Neural progenitor cell (in vitro differentiated cells): Measurements from ENCODE around the gene RTN4RL1.

ENCODE experiments used
- EZH2 ChIP-seq: fragments of 200-600 bp; sonication (generic); IDR thresholded peaks from 2 replicates; pipeline ENCODE4 v1.6.1; 2017; ENCODE audit warnings: antibody characterized with exemption, mild to moderate bottlenecking, moderate library complexity
- EZH2phosphoT487 ChIP-seq: fragments of 200-600 bp; sonication (generic); IDR thresholded peaks from 2 replicates; pipeline ENCODE4 v1.6.1; 2017; ENCODE audit warnings: antibody characterized with exemption
- TF ChIP-seq, protein P1 (sequence below): fragments of 200-600 bp; sonication (generic); IDR thresholded peaks from 2 replicates; pipeline ENCODE4 v1.5.1; 2017; ENCODE audit warnings: antibody characterized with exemption, mild to moderate bottlenecking

DNA sequence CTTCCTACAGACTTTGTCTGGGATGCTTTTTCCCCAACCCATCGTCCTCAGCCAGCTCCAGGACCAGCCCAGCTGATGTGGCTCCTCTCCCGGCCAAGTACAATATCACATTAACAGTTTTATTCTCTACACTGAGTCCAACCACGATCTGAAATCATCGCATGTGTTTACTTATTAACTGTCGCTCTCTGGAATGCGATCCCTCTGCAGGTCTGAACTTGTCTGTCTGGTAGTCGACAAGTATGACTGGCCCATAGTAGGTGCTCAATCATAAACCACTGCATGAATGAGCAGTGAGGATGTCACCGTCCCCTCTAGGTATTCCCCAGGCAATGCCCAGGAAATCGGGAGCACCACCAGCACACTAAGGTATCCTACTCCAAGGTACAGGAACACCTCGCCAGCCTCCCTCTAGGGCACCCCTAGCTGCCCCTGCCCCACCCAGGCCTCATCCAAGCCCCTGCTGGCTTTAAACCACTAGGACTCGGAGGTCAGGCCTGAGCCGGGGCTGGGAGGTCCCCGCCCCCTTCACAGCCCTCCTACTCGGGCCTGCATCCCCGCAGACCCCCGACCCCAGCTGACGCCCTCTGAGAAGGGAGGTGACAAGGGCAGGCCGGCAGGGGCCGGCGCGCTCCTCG is 27.7 kb downstream of the RTN4RL1 start:
- TF ChIP-seq, protein P1, sequence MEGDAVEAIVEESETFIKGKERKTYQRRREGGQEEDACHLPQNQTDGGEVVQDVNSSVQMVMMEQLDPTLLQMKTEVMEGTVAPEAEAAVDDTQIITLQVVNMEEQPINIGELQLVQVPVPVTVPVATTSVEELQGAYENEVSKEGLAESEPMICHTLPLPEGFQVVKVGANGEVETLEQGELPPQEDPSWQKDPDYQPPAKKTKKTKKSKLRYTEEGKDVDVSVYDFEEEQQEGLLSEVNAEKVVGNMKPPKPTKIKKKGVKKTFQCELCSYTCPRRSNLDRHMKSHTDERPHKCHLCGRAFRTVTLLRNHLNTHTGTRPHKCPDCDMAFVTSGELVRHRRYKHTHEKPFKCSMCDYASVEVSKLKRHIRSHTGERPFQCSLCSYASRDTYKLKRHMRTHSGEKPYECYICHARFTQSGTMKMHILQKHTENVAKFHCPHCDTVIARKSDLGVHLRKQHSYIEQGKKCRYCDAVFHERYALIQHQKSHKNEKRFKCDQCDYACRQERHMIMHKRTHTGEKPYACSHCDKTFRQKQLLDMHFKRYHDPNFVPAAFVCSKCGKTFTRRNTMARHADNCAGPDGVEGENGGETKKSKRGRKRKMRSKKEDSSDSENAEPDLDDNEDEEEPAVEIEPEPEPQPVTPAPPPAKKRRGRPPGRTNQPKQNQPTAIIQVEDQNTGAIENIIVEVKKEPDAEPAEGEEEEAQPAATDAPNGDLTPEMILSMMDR, result no peak
- TF ChIP-seq EZH2 (no peak), EZH2phosphoT487 (no peak)
